Measurements from ENCODE around the gene XPO1.

GRCh38 chr2:61557381-61557780 is 19.2 kb upstream of the XPO1 start:
- no peak for TF ChIP-seq CTCF (IDR thresholded peaks at IDR 0.05)
- no peak for TF ChIP-seq POLR2A (IDR thresholded peaks at IDR 0.05)
